Kidney (tissue), 14 donors: ENCODE data around the gene MORC1. TPM values are rescaled to one million over a fixed set of nuclear protein-coding genes. Genes with fewer than 3 reads are reported as not detected.
A peak's percentile ranks its signal among the peaks of the same experiment; 100 is the strongest.
"Not testable (repeated sequence)": the region's sequence is repeated elsewhere in the genome, so short reads cannot be mapped to it uniquely, and the experiment has no call there.

Source experiments
- DNase-seq, 5 donors: peaks; one replicate each; pipeline ENCODE4 v3.0.0-alpha.2; 2013 to 2020
- FAIRE-seq: peaks from 2 replicates; lab custom pipeline; 2012; peaks lifted over from hg19 to GRCh38; lab: Jason Lieb, UNC
- H3K27ac ChIP-seq, 2 donors: one replicate each; pipeline ENCODE4 v1.7.0; 2013; ENCODE audit warnings: low read depth in 2 of 2, low read length in 2 of 2, inconsistent platforms in 1 of 2
- H3K27me3 ChIP-seq: one replicate; pipeline ENCODE4 v1.7.1; 2013; ENCODE audit warnings: low read length, inconsistent platforms; ENCODE audit not compliant: control insufficient read depth, insufficient read depth
- H3K36me3 ChIP-seq, 3 donors: one replicate each; pipeline versions ENCODE4 v1.7.0 to v1.7.1; 2013; ENCODE audit warnings: low read length in 3 of 3, control low read depth in 1 of 3, inconsistent platforms in 1 of 3; ENCODE audit not compliant: insufficient read depth in 3 of 3, control insufficient read depth in 2 of 3
- H3K4me1 ChIP-seq, 3 donors: one replicate each; pipeline versions ENCODE4 v1.7.0 to v1.7.1; 2013; ENCODE audit warnings: low read length in 3 of 3, inconsistent platforms in 1 of 3, low read depth in 1 of 3; ENCODE audit not compliant: control insufficient read depth in 2 of 3, insufficient read depth in 2 of 3
- H3K4me3 ChIP-seq, 3 donors: one replicate each; pipeline versions ENCODE4 v1.7.0 to v1.8.1; 2013; ENCODE audit warnings: low read length in 3 of 3, control low read depth in 1 of 3, inconsistent platforms in 1 of 3
- H3K9ac ChIP-seq, 3 donors: one replicate each; pipeline versions ENCODE4 v1.7.0 to v1.7.1; 2013; ENCODE audit warnings: low read length in 3 of 3, control low read depth in 1 of 3, inconsistent platforms in 1 of 3
- H3K9me3 ChIP-seq, 3 donors: one replicate each; pipeline versions ENCODE4 v1.7.0 to v1.7.1; 2013; ENCODE audit warnings: low read length in 3 of 3, control low read depth in 1 of 3, inconsistent platforms in 1 of 3; ENCODE audit not compliant: control insufficient read depth in 2 of 3, insufficient read depth in 1 of 3
- CTCF ChIP-seq: IDR thresholded peaks from 3 replicates; pipeline ENCODE4 v1.5.1; 2012; ENCODE audit warnings: mild to moderate bottlenecking, moderate library complexity, borderline replicate concordance; ENCODE audit not compliant: insufficient read depth; ENCODE audit errors: extremely low read depth
- intact Hi-C: fragments of 100-400 bp; cut with DNase I; formaldehyde crosslinking; loops from one replicate; pipeline ENCODE4 v1.11.1; 2022
- polyA plus RNA-seq: library from polyadenylated mRNA; stranded (reverse); fragments of 350-450 nt; fragmentation: Illumina TruSeq; extraction: RNeasy Lipid Tissue Mini Kit (QIAGEN cat#74804); gene quantifications from one replicate; pipeline ENCODE4 v1.2.3, GENCODE V29; 2014; ENCODE audit warnings: low read depth, low replicate concordance; ENCODE audit not compliant: insufficient read depth
- total RNA-seq: library from RNA; stranded (reverse); fragmentation: NEBNext Ultra II Directional; extraction: Animal tissue kit (Norgen Biotek cat#: 25700); gene quantifications from one replicate; pipeline ENCODE4 v1.2.1, GENCODE V29; 2021
- donor health status: control.
- donor health status: control.
- donor health status: control.
- donor health status: control.
- donor health status: control.
- donor health status: DM: yes; HTN: yes; CAD: no.
- donor health status: Normal renal cell carcinoma (clear cell type).

Gene MORC1
- total and polyA plus RNA-seq, 2 donors from 2014 or later = 0.06 TPM; not detected in 1

GRCh38 chr3:109081746-109082510 lies 36.0 kb downstream of the MORC1 start:
- Histone ChIP-seq H3K27me3 (no peaks in the 10 kb centered on the region), H3K4me1 (no peaks in the 10 kb centered on the region), H3K27ac (no peak overlapping the region), H3K36me3 (no peaks in the 10 kb centered on the region), H3K4me3 (no peak overlapping the region), H3K9ac (no peak overlapping the region), H3K9me3 (no peaks in the 10 kb centered on the region)
- FAIRE-seq = no peak
- peak in 3 of 5 donors; percentile 12 to 29 (median 14) for DNase-seq
- intact Hi-C loops = no loop called here
- peak; percentile 51 for TF ChIP-seq CTCF

- H3K36me3 ChIP-seq, H3K27me3 ChIP-seq, DNase-seq, FAIRE-seq, H3K9me3 ChIP-seq, H3K4me1 ChIP-seq, H3K27ac ChIP-seq, H3K9ac ChIP-seq, intact Hi-C loops, H3K4me3 ChIP-seq: not testable (repeated sequence)
These were observed 37.8 kb downstream of the MORC1 start for GRCh38 chr3:109080090-109080489.

- FAIRE-seq (no peak), DNase-seq (no peak)
- Histone ChIP-seq H3K4me1 (no peaks in the 10 kb centered on the region), H3K27me3 (no peaks in the 10 kb centered on the region), H3K4me3 (no peak overlapping the region), H3K9me3 (no peaks in the 10 kb centered on the region), H3K9ac (no peak overlapping the region), H3K27ac (no peak overlapping the region), H3K36me3 (no peaks in the 10 kb centered on the region)
- intact Hi-C loops = no loop called here
- TF ChIP-seq CTCF = no peak
These were observed 44.8 kb downstream of the MORC1 start for GRCh38 chr3:109073116-109073515.

- FAIRE-seq (no peak), DNase-seq (no peak)
- Histone ChIP-seq H3K4me3 (no peak overlapping the region), H3K9ac (no peak overlapping the region), H3K9me3 (no peaks in the 10 kb centered on the region), H3K36me3 (no peaks in the 10 kb centered on the region), H3K4me1 (no peaks in the 10 kb centered on the region), H3K27me3 (no peaks in the 10 kb centered on the region), H3K27ac (no peak overlapping the region)
- no peak for TF ChIP-seq CTCF
- intact Hi-C loops = no loop called here
These were observed 45.7 kb downstream of the MORC1 start for GRCh38 chr3:109072194-109072593.
